Astrocyte (in vitro differentiated cells and primary cell): ENCODE data around the gene STIL. TPM values are rescaled to one million over a fixed set of nuclear protein-coding genes. Genes with fewer than 3 reads are reported as not detected.
"Not testable (repeated sequence)": the region's sequence is repeated elsewhere in the genome, so short reads cannot be mapped to it uniquely, and the experiment has no call there.

Experiments
- DNase-seq: peaks from one replicate; pipeline ENCODE4 v3.0.0-alpha.2; 2010; ENCODE audit warnings: low read depth
- FAIRE-seq: peaks from 2 replicates; lab custom pipeline; 2011; peaks lifted over from hg19 to GRCh38; lab: Jason Lieb, UNC
- H2AFZ ChIP-seq: 2 replicates; pipeline ENCODE4 v1.6.0; 2012; ENCODE audit warnings: low read depth, low read length, inconsistent platforms
- H3K27ac ChIP-seq: 2 replicates; pipeline ENCODE4 v1.5.1; 2011; ENCODE audit warnings: low read depth, low read length, inconsistent platforms
- H3K27me3 ChIP-seq: 2 replicates; pipeline ENCODE4 v1.6.0; 2011; ENCODE audit warnings: low read length, inconsistent platforms; ENCODE audit not compliant: insufficient read depth
- H3K36me3 ChIP-seq: 2 replicates; pipeline ENCODE4 v1.5.1; 2011; ENCODE audit warnings: low read length, inconsistent platforms; ENCODE audit not compliant: insufficient read depth
- H3K4me1 ChIP-seq: 2 replicates; pipeline ENCODE4 v1.5.1; 2011; ENCODE audit warnings: low read length, inconsistent platforms; ENCODE audit not compliant: insufficient read depth
- H3K4me2 ChIP-seq: 2 replicates; pipeline ENCODE4 v1.6.0; 2012; ENCODE audit warnings: low read length, inconsistent platforms
- H3K4me3 ChIP-seq: 2 replicates; pipeline ENCODE4 v1.5.1; 2011; ENCODE audit warnings: low read depth, mild to moderate bottlenecking, low read length, inconsistent platforms; ENCODE audit not compliant: insufficient read depth
- H3K79me2 ChIP-seq: 2 replicates; pipeline ENCODE4 v1.6.0; 2012; ENCODE audit warnings: mild to moderate bottlenecking, low read length, inconsistent platforms; ENCODE audit not compliant: insufficient read depth
- H3K9ac ChIP-seq: 2 replicates; pipeline ENCODE4 v1.6.0; 2012; ENCODE audit warnings: mild to moderate bottlenecking, low read length, inconsistent platforms
- H3K9me3 ChIP-seq: 2 replicates; pipeline ENCODE4 v1.5.1; 2012; ENCODE audit warnings: low read depth, mild to moderate bottlenecking, low read length, inconsistent platforms; ENCODE audit not compliant: insufficient read depth
- H4K20me1 ChIP-seq: 2 replicates; pipeline ENCODE4 v1.6.0; 2012; ENCODE audit warnings: low read length, inconsistent platforms; ENCODE audit not compliant: insufficient read depth
- H3K27ac Mint-ChIP-seq: one replicate; pipeline ENCODE4 v1.8.0; 2021; ENCODE audit warnings: mild to moderate bottlenecking, mixed read lengths; ENCODE audit not compliant: unreplicated experiment
- H3K27me3 Mint-ChIP-seq: one replicate; pipeline ENCODE4 v1.8.0; 2021; ENCODE audit warnings: low read depth, mixed read lengths; ENCODE audit not compliant: unreplicated experiment
- H3K36me3 Mint-ChIP-seq: one replicate; pipeline ENCODE4 v1.8.0; 2021; ENCODE audit warnings: low read depth, mixed read lengths; ENCODE audit not compliant: unreplicated experiment
- H3K4me1 Mint-ChIP-seq: one replicate; pipeline ENCODE4 v1.8.0; 2021; ENCODE audit warnings: low read depth, mixed read lengths; ENCODE audit not compliant: unreplicated experiment
- H3K4me3 Mint-ChIP-seq: one replicate; pipeline ENCODE4 v1.8.0; 2021; ENCODE audit warnings: mild to moderate bottlenecking, moderate library complexity, mixed read lengths; ENCODE audit not compliant: unreplicated experiment
- H3K9me3 Mint-ChIP-seq: one replicate; pipeline ENCODE4 v1.8.0; 2021; ENCODE audit warnings: mild to moderate bottlenecking, mixed read lengths; ENCODE audit not compliant: unreplicated experiment
- EZH2 ChIP-seq: IDR thresholded peaks from 2 replicates; pipeline ENCODE4 v1.6.1; 2012; ENCODE audit warnings: mild to moderate bottlenecking, low read length, inconsistent platforms; ENCODE audit not compliant: insufficient read depth
- total RNA-seq: library from RNA; stranded (reverse); gene quantifications from 2 replicates; pipeline ENCODE4 v1.2.1, GENCODE V29; 2021
- TF ChIP-seq, protein P1 (sequence below): IDR thresholded peaks from 2 replicates; pipeline ENCODE4 v1.5.1; 2011; ENCODE audit warnings: low read depth, mild to moderate bottlenecking, inconsistent platforms, low read length, moderate library complexity; ENCODE audit not compliant: insufficient read depth

Gene STIL
- total RNA-seq, 1 donor from 2014 or later, result 8.8 TPM

DNA sequence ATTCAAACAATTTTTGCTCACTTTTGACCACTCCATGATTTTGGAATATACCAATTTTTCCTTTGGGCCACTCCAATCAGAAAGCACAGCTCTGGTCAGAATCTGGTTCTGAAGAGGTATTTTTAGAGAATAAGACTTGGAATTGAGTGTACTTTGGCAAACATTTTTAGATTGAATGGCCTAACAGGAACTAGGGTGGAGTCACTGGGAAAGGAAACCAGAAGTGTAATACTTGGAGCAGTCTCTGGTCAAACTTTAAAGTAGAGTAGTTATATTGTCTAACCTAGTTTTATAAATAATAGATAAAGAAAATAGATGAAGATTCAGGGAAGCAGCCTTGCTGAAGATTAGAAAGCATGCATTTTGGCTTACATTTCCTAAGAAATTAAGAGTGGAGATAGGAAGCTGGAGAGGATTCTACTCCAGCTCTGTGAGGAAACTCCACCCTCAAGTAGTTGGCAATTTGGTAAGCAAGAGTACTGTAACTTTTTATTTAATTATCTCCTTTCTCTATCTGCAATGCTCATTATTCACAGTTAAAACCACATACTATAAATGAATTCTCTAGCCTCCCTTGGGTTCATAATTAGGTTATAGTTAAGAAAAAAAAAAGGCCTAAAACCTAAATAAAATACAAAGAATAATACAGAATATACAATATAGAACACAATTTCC lies 15.8 kb downstream of the STIL start:
- Histone ChIP-seq H3K27ac (no peak overlapping the region), H4K20me1 (no peaks in the 10 kb centered on the region), H3K9ac (no peak overlapping the region), H2AFZ (no peak overlapping the region), H3K9me3 (no peaks in the 10 kb centered on the region), H3K36me3 (peaks cover 37% of the 10 kb centered on the region), H3K79me2 (no peaks in the 10 kb centered on the region), H3K4me3 (no peak overlapping the region), H3K27me3 (no peaks in the 10 kb centered on the region), H3K4me1 (no peaks in the 10 kb centered on the region), H3K4me2 (no peak overlapping the region)
- Mint-ChIP-seq H3K4me1 (no peaks in the 10 kb centered on the region), H3K36me3 (peaks cover 7% of the 10 kb centered on the region), H3K27me3 (no peaks in the 10 kb centered on the region), H3K4me3 (no peak overlapping the region), H3K27ac (no peak overlapping the region), H3K9me3 (no peaks in the 10 kb centered on the region)
- FAIRE-seq, result no peak
- no peak for TF ChIP-seq EZH2
- TF ChIP-seq, protein P1, sequence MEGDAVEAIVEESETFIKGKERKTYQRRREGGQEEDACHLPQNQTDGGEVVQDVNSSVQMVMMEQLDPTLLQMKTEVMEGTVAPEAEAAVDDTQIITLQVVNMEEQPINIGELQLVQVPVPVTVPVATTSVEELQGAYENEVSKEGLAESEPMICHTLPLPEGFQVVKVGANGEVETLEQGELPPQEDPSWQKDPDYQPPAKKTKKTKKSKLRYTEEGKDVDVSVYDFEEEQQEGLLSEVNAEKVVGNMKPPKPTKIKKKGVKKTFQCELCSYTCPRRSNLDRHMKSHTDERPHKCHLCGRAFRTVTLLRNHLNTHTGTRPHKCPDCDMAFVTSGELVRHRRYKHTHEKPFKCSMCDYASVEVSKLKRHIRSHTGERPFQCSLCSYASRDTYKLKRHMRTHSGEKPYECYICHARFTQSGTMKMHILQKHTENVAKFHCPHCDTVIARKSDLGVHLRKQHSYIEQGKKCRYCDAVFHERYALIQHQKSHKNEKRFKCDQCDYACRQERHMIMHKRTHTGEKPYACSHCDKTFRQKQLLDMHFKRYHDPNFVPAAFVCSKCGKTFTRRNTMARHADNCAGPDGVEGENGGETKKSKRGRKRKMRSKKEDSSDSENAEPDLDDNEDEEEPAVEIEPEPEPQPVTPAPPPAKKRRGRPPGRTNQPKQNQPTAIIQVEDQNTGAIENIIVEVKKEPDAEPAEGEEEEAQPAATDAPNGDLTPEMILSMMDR, result no peak
- DNase-seq, result no peak

DNA sequence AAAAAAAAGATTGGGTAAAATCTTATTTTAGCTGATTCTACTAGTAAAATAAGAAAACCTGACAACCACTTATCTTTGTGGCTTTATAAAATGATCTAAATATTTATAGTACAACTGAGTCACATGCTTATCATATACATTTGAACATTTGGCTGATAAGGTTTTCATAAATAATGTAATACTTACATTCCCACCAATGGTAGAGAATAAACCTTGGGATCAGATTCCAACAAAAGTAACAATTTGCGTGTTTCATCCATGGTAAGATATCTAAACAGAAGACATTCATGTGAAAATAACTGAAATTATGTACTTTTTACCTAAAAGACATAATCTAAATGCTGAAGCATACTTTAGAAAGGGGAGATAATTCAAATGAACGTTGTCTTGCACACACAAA lies 18.4 kb downstream of the STIL start:
- H3K4me1 ChIP-seq, result no peaks in the 10 kb centered on the region
- no peaks in the 10 kb centered on the region for H3K79me2 ChIP-seq
- no peaks in the 10 kb centered on the region for H4K20me1 ChIP-seq
- H3K4me3 ChIP-seq, result no peak overlapping the region
- H3K4me2 ChIP-seq, result no peak overlapping the region
- no peaks in the 10 kb centered on the region for H3K27me3 ChIP-seq
- Mint-ChIP-seq H3K9me3 (no peaks in the 10 kb centered on the region), H3K4me1 (no peaks in the 10 kb centered on the region), H3K27me3 (no peaks in the 10 kb centered on the region), H3K36me3 (peaks cover under 1% of the 10 kb centered on the region), H3K27ac (no peak overlapping the region), H3K4me3 (no peak overlapping the region)
- no peak overlapping the region for H2AFZ ChIP-seq
- no peak for DNase-seq
- no peak overlapping the region for H3K9ac ChIP-seq
- TF ChIP-seq EZH2, result no peak
- TF ChIP-seq, protein P1, result no peak
- no peaks in the 10 kb centered on the region for H3K9me3 ChIP-seq
- H3K27ac ChIP-seq, result no peak overlapping the region
- peaks cover 15% of the 10 kb centered on the region for H3K36me3 ChIP-seq
- no peak for FAIRE-seq

DNA sequence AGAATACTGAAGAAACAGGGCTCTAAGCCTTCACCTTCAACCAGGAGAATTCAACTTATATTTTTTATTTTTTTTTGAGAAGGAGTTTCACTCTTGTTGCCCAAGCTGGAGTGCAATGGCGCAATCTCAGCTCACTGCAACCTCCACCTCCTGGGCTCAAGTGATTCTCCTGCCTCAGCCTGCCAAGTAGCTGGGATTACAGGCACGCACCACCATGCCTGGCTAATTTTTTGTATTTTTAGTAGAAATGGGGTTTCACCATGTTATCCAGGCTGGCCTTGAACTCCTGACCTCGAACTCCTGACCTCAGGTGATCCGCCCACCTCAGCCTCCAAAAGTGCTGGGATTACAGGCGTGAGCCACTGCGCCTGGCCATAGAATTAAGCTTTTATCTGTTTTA lies 19.1 kb downstream of the STIL start:
- not testable (repeated sequence) for H4K20me1 ChIP-seq, FAIRE-seq, H3K9me3 ChIP-seq, H3K27me3 ChIP-seq, H3K4me1 Mint-ChIP-seq, H3K4me3 ChIP-seq, DNase-seq, H3K9me3 Mint-ChIP-seq, H3K4me2 ChIP-seq, H3K79me2 ChIP-seq, H3K27ac ChIP-seq, H3K4me3 Mint-ChIP-seq, H3K27me3 Mint-ChIP-seq, H3K4me1 ChIP-seq, H3K36me3 Mint-ChIP-seq, H2AFZ ChIP-seq, H3K27ac Mint-ChIP-seq, H3K9ac ChIP-seq
- peaks cover 11% of the 10 kb centered on the region for H3K36me3 ChIP-seq

DNA sequence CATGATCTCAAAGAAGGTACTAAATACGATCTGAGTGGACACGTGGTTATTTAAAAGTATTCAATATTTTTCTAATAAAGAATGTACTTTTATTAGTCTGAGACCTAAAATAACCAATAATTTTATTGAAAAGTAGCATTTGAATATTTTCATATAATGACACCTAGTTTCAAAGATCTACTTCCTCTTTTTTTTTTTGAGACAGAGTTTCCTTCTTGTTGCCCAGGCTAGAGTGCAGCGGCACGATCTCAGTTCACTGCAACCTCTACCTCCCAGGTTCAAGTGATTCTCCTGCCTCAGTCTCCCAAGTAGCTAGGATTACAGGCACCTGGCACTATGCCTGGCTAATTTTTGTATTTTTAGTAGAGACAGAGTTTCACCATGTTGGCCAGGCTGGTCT lies 25.8 kb downstream of the STIL start:
- not testable (repeated sequence) for H3K9ac ChIP-seq, H3K79me2 ChIP-seq, H3K27ac ChIP-seq, H4K20me1 ChIP-seq, H3K27me3 Mint-ChIP-seq, FAIRE-seq, DNase-seq, H3K4me3 Mint-ChIP-seq, H3K4me3 ChIP-seq, H3K4me1 ChIP-seq, H3K9me3 ChIP-seq, H3K4me1 Mint-ChIP-seq, H3K36me3 Mint-ChIP-seq, H3K4me2 ChIP-seq, H2AFZ ChIP-seq, H3K27ac Mint-ChIP-seq, H3K9me3 Mint-ChIP-seq, H3K27me3 ChIP-seq
- peaks cover 10% of the 10 kb centered on the region for H3K36me3 ChIP-seq
